ENCODE measurements around the gene ARRDC2. TPM values are rescaled to one million over a fixed set of nuclear protein-coding genes. Genes with fewer than 3 reads are reported as not detected.

Gene ARRDC2
- total and polyA plus RNA-seq, 9 of the 15 experiments (the other 6 are each of a cell fraction or from before 2014, with no cell fraction given), result 1.9 to 27.4 (median 15.2) TPM

DNA sequence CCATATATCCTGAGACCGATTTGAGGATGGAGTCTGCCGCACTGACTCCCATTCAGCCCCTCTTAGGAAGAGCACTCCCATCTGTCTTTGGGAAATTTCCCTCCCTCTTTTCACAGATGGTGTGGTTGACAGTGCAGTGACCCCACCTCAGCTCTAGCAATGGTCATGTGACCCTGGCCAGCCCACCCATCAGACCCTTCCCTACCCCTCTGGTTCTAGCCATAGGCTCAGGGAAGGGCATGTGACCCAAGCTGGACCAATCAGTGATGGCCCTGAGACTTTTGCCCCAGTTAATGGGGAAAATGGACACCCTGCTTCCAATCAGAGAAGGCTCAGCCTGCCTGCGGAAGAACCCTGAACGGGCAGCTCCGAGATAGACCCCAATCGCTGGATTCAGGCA lies 52.5 kb downstream of the ARRDC2 start:
- Histone ChIP-seq H3K9me1 (ENCODE audit: control insufficient read depth, insufficient read depth, low read length) (no peaks in the 10 kb centered on the region), H3K27me3 (ENCODE audit: control insufficient read depth in 2 of 2, insufficient read depth in 2 of 2, low read length in 2 of 2) (no peaks in the 10 kb centered on the region), H3K36me3 (ENCODE audit: control insufficient read depth, insufficient read depth, low read length) (no peaks in the 10 kb centered on the region), H2AFZ (ENCODE audit: low read depth, low read length) (peak overlapping the region; percentile 47; the same call in 1 of the 2 replicates), H3K9ac (ENCODE audit: insufficient read depth in 1 of 2, low read depth in 2 of 2, low read length in 2 of 2) (0 out of 4 replicates have a peak overlapping the region, but pooled peaks of 1 of the 2 experiments have one; percentile 13), H3K27ac (ENCODE audit: extremely low read depth, low read depth, low read length) (no peak overlapping the region), H3K4me1 (replicated peaks in 1 of 2; ENCODE audit: control insufficient read depth in 2 of 2, insufficient read depth in 2 of 2, low read length in 2 of 2) (peaks cover 8 to 31% of the 10 kb centered on the region in 2 experiments; a peak in 4 of 5 replicates), H3K4me2 (ENCODE audit: insufficient read depth, low read length) (no peak overlapping the region; the same call in none of the 2 replicates), H3K4me3 (no peak overlapping the region), H3K79me2 (ENCODE audit: control insufficient read depth, insufficient read depth, low read length) (no peaks in the 10 kb centered on the region), H4K20me1 (replicated peaks; ENCODE audit: control insufficient read depth, insufficient read depth, low read length) (no peaks in the 10 kb centered on the region), H3K9me3 (replicated peaks; ENCODE audit: control insufficient read depth, insufficient read depth, low read depth, low read length) (no peaks in the 10 kb centered on the region; the same call in 1 of the 2 replicates)
- WGBS (ENCODE audit: insufficient coverage, low coverage, missing lambda C conversion rate), result 42% methylated on average over 6 of the region's 6 CpGs
- ChIA-PET CTCF (ENCODE audit: low intra/inter-chr PET ratio) (interaction anchor here (4.4 kb wide), 1 partner anchor 53 kb away, joined by 59 read pairs; the partner anchor contains the start of gene ARRDC2), POLR2A (no interaction called here)
- FAIRE-seq (no peak), DNase-seq (ENCODE audit: extremely low read depth in 1 of 4, low spot score in 3 of 4) (peak; percentile 25 to 60 (median 54)), ATAC-seq (no peak)
- in situ Hi-C loops (cut with MboI) (no loop called here), intact Hi-C loops (cut with micrococcal nuclease) (loop anchor here (5.0 to 10.0 kb wide), 3 partner anchors 94 to 352 kb away; partner anchors contain the start of gene PIK3R2)
- BruUV-seq (replicated peaks), result no TSS peak
- TF ChIP-seq NFYB (IDR thresholded peaks at IDR 0.05; ENCODE audit: extremely low read depth, insufficient read length), result peak; percentile 36
- no peak for TF ChIP-seq ZNF551 (CRISPR knock-in tag; IDR thresholded peaks at IDR 0.05)
- no peak for TF ChIP-seq YBX1 (IDR thresholded peaks at IDR 0.05)
- no peak for TF ChIP-seq ZZZ3 (IDR thresholded peaks at IDR 0.05)
- TF ChIP-seq, protein P1, sequence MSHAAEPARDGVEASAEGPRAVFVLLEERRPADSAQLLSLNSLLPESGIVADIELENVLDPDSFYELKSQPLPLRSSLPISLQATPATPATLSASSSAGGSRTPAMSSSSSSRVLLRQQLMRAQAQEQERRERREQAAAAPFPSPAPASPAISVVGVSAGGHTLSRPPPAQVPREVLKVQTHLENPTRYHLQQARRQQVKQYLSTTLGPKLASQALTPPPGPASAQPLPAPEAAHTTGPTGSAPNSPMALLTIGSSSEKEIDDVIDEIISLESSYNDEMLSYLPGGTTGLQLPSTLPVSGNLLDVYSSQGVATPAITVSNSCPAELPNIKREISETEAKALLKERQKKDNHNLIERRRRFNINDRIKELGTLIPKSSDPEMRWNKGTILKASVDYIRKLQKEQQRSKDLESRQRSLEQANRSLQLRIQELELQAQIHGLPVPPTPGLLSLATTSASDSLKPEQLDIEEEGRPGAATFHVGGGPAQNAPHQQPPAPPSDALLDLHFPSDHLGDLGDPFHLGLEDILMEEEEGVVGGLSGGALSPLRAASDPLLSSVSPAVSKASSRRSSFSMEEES (CRISPR knock-in tag; IDR thresholded peaks at IDR 0.05), result peak; percentile 65
- no peak for TF ChIP-seq CHD4 (IDR thresholded peaks at IDR 0.05; ENCODE audit: insufficient read depth, insufficient replicate concordance, low read depth, low read length, poor library complexity, severe bottlenecking)
- TF ChIP-seq CBFA2T2 (conservative IDR thresholded peaks at IDR 0.05), result peak; percentile 47; the same call in 1 of the 2 replicates
- TF ChIP-seq, protein P2, sequence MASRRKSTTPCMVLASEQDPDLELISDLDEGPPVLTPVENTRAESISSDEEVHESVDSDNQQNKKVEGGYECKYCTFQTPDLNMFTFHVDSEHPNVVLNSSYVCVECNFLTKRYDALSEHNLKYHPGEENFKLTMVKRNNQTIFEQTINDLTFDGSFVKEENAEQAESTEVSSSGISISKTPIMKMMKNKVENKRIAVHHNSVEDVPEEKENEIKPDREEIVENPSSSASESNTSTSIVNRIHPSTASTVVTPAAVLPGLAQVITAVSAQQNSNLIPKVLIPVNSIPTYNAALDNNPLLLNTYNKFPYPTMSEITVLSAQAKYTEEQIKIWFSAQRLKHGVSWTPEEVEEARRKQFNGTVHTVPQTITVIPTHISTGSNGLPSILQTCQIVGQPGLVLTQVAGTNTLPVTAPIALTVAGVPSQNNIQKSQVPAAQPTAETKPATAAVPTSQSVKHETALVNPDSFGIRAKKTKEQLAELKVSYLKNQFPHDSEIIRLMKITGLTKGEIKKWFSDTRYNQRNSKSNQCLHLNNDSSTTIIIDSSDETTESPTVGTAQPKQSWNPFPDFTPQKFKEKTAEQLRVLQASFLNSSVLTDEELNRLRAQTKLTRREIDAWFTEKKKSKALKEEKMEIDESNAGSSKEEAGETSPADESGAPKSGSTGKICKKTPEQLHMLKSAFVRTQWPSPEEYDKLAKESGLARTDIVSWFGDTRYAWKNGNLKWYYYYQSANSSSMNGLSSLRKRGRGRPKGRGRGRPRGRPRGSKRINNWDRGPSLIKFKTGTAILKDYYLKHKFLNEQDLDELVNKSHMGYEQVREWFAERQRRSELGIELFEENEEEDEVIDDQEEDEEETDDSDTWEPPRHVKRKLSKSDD (conservative IDR thresholded peaks at IDR 0.05; ENCODE audit: low read length), result no peak
- TF ChIP-seq, protein P3, sequence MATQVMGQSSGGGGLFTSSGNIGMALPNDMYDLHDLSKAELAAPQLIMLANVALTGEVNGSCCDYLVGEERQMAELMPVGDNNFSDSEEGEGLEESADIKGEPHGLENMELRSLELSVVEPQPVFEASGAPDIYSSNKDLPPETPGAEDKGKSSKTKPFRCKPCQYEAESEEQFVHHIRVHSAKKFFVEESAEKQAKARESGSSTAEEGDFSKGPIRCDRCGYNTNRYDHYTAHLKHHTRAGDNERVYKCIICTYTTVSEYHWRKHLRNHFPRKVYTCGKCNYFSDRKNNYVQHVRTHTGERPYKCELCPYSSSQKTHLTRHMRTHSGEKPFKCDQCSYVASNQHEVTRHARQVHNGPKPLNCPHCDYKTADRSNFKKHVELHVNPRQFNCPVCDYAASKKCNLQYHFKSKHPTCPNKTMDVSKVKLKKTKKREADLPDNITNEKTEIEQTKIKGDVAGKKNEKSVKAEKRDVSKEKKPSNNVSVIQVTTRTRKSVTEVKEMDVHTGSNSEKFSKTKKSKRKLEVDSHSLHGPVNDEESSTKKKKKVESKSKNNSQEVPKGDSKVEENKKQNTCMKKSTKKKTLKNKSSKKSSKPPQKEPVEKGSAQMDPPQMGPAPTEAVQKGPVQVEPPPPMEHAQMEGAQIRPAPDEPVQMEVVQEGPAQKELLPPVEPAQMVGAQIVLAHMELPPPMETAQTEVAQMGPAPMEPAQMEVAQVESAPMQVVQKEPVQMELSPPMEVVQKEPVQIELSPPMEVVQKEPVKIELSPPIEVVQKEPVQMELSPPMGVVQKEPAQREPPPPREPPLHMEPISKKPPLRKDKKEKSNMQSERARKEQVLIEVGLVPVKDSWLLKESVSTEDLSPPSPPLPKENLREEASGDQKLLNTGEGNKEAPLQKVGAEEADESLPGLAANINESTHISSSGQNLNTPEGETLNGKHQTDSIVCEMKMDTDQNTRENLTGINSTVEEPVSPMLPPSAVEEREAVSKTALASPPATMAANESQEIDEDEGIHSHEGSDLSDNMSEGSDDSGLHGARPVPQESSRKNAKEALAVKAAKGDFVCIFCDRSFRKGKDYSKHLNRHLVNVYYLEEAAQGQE (IDR thresholded peaks at IDR 0.05; ENCODE audit: borderline replicate concordance), result peak; percentile 11; the same call in 1 of the 2 replicates
- TF ChIP-seq, protein P3 (CRISPR knock-in tag; IDR thresholded peaks at IDR 0.05; ENCODE audit: low read depth), result no peak
